WTC11 (cell line): ENCODE results near the gene OGN. TPM values are rescaled to one million over a fixed set of nuclear protein-coding genes. Genes with fewer than 3 reads are reported as not detected.

Source experiments
- ATAC-seq: fragments of 200-7000 bp; cut with Tn5 transposase; 2 replicates; pipeline ENCODE4 v1.10.0; 2021; ENCODE audit warnings: mild to moderate bottlenecking, moderate library complexity
- CTCF ChIA-PET: fragments of 300-600 bp; sonication (Branson Sonifier 250); formaldehyde crosslinking; loops from one replicate; lab custom pipeline; 2021; ENCODE audit warnings: antibody characterized with exemption; lab: Charles Lee
- POLR2A ChIA-PET: fragments of 350-600 bp; sonication (Branson Sonifier 250); formaldehyde crosslinking; loops from one replicate; lab custom pipeline; 2021; ENCODE audit warnings: antibody characterized with exemption; lab: Charles Lee
- DNase-seq: peaks from one replicate; pipeline ENCODE4 v3.0.0; 2021; ENCODE audit warnings: low spot score
- H3K27ac Mint-ChIP-seq: 2 replicates; pipeline ENCODE4 v1.8.0; 2021; ENCODE audit warnings: mixed read lengths
- H3K27me3 Mint-ChIP-seq: 2 replicates; pipeline ENCODE4 v1.8.0; 2021; ENCODE audit warnings: low read depth, mild to moderate bottlenecking, moderate library complexity, mixed read lengths
- H3K36me3 Mint-ChIP-seq: 2 replicates; pipeline ENCODE4 v1.8.0; 2021; ENCODE audit warnings: mixed read lengths
- H3K4me1 Mint-ChIP-seq: 2 replicates; pipeline ENCODE4 v1.8.0; 2022; ENCODE audit warnings: mixed read lengths
- H3K4me3 Mint-ChIP-seq: 2 replicates; pipeline ENCODE4 v1.8.0; 2021; ENCODE audit warnings: mild to moderate bottlenecking, moderate library complexity, mixed read lengths
- H3K9me3 Mint-ChIP-seq: 2 replicates; pipeline ENCODE4 v1.8.0; 2021; ENCODE audit warnings: mixed read lengths
- CTCF ChIP-seq: fragments of 200-600 bp; IDR thresholded peaks from 2 replicates; pipeline ENCODE4 v1.8.0; 2022; ENCODE audit warnings: antibody characterized with exemption
- ESRRA ChIP-seq: sonication (generic); formaldehyde crosslinking; IDR thresholded peaks from 2 replicates; pipeline ENCODE4 v1.8.1; 2022; ENCODE audit warnings: mild to moderate bottlenecking, missing genetic modification reagents, borderline replicate concordance
- FOXK1 ChIP-seq: sonication (generic); formaldehyde crosslinking; IDR thresholded peaks from 2 replicates; pipeline ENCODE4 v1.8.0; 2022; ENCODE audit warnings: mild to moderate bottlenecking, moderate library complexity, missing genetic modification reagents
- FOXP1 ChIP-seq: sonication (generic); formaldehyde crosslinking; IDR thresholded peaks from 2 replicates; pipeline ENCODE4 v1.8.0; 2022; ENCODE audit warnings: missing genetic modification reagents, mild to moderate bottlenecking, moderate library complexity, borderline replicate concordance
- GRHL2 ChIP-seq: fragments of 250-450 bp; sonication (Bioruptor Pico); IDR thresholded peaks from 2 replicates; pipeline ENCODE4 v1.8.0; 2022; ENCODE audit warnings: mild to moderate bottlenecking, moderate library complexity; ENCODE audit not compliant: insufficient replicate concordance, severe bottlenecking
- HMGXB4 ChIP-seq: sonication (generic); formaldehyde crosslinking; IDR thresholded peaks from 2 replicates; pipeline ENCODE4 v1.8.1; 2023; ENCODE audit warnings: mild to moderate bottlenecking, moderate library complexity, missing genetic modification reagents
- IRF2 ChIP-seq: sonication (generic); formaldehyde crosslinking; IDR thresholded peaks from 2 replicates; pipeline ENCODE4 v1.8.0; 2022; ENCODE audit warnings: low read depth, missing genetic modification reagents, borderline replicate concordance
- MXD4 ChIP-seq: fragments of 250-450 bp; sonication (Bioruptor Pico); IDR thresholded peaks from 2 replicates; pipeline ENCODE4 v1.8.0; 2021; ENCODE audit warnings: mild to moderate bottlenecking, moderate library complexity, borderline replicate concordance
- NFE2L1 ChIP-seq: sonication (generic); formaldehyde crosslinking; IDR thresholded peaks from 2 replicates; pipeline ENCODE4 v1.8.1; 2023; ENCODE audit warnings: missing genetic modification reagents
- PRRX2 ChIP-seq: fragments of 250-450 bp; sonication (Bioruptor Pico); IDR thresholded peaks from 2 replicates; pipeline ENCODE4 v1.8.0; 2021; ENCODE audit warnings: mild to moderate bottlenecking
- RELA ChIP-seq: sonication (generic); formaldehyde crosslinking; IDR thresholded peaks from 2 replicates; pipeline ENCODE4 v1.8.1; 2022; ENCODE audit warnings: missing genetic modification reagents, mild to moderate bottlenecking, borderline replicate concordance
- SMAD4 ChIP-seq: sonication (generic); formaldehyde crosslinking; IDR thresholded peaks from 2 replicates; pipeline ENCODE4 v1.8.0; 2022; ENCODE audit warnings: mild to moderate bottlenecking, missing genetic modification reagents
- SOX15 ChIP-seq: fragments of 250-450 bp; sonication (Bioruptor Pico); IDR thresholded peaks from 2 replicates; pipeline ENCODE4 v1.9.0; 2021; ENCODE audit warnings: mild to moderate bottlenecking
- TEAD4 ChIP-seq: sonication (generic); formaldehyde crosslinking; IDR thresholded peaks from 2 replicates; pipeline ENCODE4 v1.8.0; 2022; ENCODE audit warnings: mild to moderate bottlenecking, missing genetic modification reagents
- ZNF138 ChIP-seq: sonication (generic); formaldehyde crosslinking; conservative IDR thresholded peaks from 2 replicates; pipeline ENCODE4 v1.8.1; 2022; ENCODE audit warnings: mild to moderate bottlenecking, moderate library complexity, missing genetic modification reagents
- ZNF416 ChIP-seq: fragments of 250-450 bp; sonication (Bioruptor Pico); IDR thresholded peaks from 2 replicates; pipeline ENCODE4 v1.9.0; 2021; ENCODE audit warnings: mild to moderate bottlenecking, inconsistent platforms
- ZNF671 ChIP-seq: fragments of 250-450 bp; sonication (Bioruptor Pico); IDR thresholded peaks from 2 replicates; pipeline ENCODE4 v1.8.0; 2021; ENCODE audit warnings: mild to moderate bottlenecking
- total RNA-seq: library from RNA; stranded (reverse); gene quantifications from 3 replicates; pipeline ENCODE4 v1.2.3, GENCODE V29; 2021
- TF ChIP-seq, protein P1 (sequence below): sonication (generic); formaldehyde crosslinking; IDR thresholded peaks from 2 replicates; pipeline ENCODE4 v1.8.1; 2023; ENCODE audit warnings: mild to moderate bottlenecking, missing genetic modification reagents
- TF ChIP-seq, protein P2 (sequence below): sonication (generic); formaldehyde crosslinking; conservative IDR thresholded peaks from 2 replicates; pipeline ENCODE4 v1.8.1; 2022; ENCODE audit warnings: mild to moderate bottlenecking, missing genetic modification reagents
- TF ChIP-seq, protein P3 (sequence below): sonication (generic); formaldehyde crosslinking; IDR thresholded peaks from 2 replicates; pipeline ENCODE4 v1.8.0; 2023; ENCODE audit warnings: missing genetic modification reagents
- TF ChIP-seq, protein P4 (sequence below): fragments of 250-450 bp; sonication (Bioruptor Pico); conservative IDR thresholded peaks from 2 replicates; pipeline ENCODE4 v1.9.0; 2021; ENCODE audit warnings: mild to moderate bottlenecking
- TF ChIP-seq, protein P5 (sequence below): sonication (generic); formaldehyde crosslinking; IDR thresholded peaks from 2 replicates; pipeline ENCODE4 v1.8.1; 2023; ENCODE audit warnings: mild to moderate bottlenecking, missing genetic modification reagents
- TF ChIP-seq, protein P6 (sequence below): sonication (generic); formaldehyde crosslinking; IDR thresholded peaks from 2 replicates; pipeline ENCODE4 v1.8.1; 2023; ENCODE audit warnings: mild to moderate bottlenecking, missing genetic modification reagents, moderate library complexity

OGN gene
- total RNA-seq, 1 experiment from 2014 or later: not detected

DNA sequence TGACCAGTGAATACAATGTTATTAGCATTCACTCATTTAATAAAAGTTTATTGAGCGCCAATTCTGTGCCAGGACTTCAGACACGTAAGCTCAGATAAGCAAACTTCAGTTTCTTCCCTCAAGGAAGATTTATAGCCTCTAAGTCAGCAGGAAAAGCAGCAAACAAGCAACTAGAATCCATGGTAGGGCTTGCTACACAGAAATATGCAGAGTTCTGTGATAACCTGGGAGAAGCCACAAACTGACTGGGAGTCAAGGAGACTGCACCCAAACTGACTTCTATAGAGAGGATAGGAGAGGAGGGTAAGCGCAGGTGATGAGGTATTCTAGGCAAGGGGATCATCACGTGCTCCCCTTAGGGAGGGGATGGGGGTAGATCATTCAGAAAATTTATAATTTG, 1.4 kb upstream of the OGN start:
- Mint-ChIP-seq H3K9me3 (no peaks in the 10 kb centered on the region), H3K27me3 (no peaks in the 10 kb centered on the region), H3K4me1 (peaks cover 6% of the 10 kb centered on the region; the same call in 1 of the 2 replicates)
- CTCF ChIA-PET: no interaction called here
- no peak for DNase-seq
- no peak for ATAC-seq
- TF ChIP-seq MXD4 (CRISPR knock-in tag) (no peak), FOXK1 (no peak), HMGXB4 (CRISPR knock-in tag) (no peak), RELA (CRISPR knock-in tag) (no peak), TEAD4 (CRISPR knock-in tag) (no peak), SOX15 (CRISPR knock-in tag) (no peak), PRRX2 (CRISPR knock-in tag) (no peak), GRHL2 (CRISPR knock-in tag) (no peak), NFE2L1 (CRISPR knock-in tag) (no peak), SMAD4 (CRISPR knock-in tag) (no peak), ZNF671 (no peak), ZNF138 (no peak), ZNF416 (CRISPR knock-in tag) (no peak)
- TF ChIP-seq, protein P1, sequence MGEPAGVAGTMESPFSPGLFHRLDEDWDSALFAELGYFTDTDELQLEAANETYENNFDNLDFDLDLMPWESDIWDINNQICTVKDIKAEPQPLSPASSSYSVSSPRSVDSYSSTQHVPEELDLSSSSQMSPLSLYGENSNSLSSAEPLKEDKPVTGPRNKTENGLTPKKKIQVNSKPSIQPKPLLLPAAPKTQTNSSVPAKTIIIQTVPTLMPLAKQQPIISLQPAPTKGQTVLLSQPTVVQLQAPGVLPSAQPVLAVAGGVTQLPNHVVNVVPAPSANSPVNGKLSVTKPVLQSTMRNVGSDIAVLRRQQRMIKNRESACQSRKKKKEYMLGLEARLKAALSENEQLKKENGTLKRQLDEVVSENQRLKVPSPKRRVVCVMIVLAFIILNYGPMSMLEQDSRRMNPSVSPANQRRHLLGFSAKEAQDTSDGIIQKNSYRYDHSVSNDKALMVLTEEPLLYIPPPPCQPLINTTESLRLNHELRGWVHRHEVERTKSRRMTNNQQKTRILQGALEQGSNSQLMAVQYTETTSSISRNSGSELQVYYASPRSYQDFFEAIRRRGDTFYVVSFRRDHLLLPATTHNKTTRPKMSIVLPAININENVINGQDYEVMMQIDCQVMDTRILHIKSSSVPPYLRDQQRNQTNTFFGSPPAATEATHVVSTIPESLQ (CRISPR knock-in tag): no peak
- TF ChIP-seq, protein P2, sequence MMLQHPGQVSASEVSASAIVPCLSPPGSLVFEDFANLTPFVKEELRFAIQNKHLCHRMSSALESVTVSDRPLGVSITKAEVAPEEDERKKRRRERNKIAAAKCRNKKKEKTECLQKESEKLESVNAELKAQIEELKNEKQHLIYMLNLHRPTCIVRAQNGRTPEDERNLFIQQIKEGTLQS (CRISPR knock-in tag): no peak
- TF ChIP-seq, protein P3, sequence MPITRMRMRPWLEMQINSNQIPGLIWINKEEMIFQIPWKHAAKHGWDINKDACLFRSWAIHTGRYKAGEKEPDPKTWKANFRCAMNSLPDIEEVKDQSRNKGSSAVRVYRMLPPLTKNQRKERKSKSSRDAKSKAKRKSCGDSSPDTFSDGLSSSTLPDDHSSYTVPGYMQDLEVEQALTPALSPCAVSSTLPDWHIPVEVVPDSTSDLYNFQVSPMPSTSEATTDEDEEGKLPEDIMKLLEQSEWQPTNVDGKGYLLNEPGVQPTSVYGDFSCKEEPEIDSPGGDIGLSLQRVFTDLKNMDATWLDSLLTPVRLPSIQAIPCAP: no peak
- TF ChIP-seq, protein P4, sequence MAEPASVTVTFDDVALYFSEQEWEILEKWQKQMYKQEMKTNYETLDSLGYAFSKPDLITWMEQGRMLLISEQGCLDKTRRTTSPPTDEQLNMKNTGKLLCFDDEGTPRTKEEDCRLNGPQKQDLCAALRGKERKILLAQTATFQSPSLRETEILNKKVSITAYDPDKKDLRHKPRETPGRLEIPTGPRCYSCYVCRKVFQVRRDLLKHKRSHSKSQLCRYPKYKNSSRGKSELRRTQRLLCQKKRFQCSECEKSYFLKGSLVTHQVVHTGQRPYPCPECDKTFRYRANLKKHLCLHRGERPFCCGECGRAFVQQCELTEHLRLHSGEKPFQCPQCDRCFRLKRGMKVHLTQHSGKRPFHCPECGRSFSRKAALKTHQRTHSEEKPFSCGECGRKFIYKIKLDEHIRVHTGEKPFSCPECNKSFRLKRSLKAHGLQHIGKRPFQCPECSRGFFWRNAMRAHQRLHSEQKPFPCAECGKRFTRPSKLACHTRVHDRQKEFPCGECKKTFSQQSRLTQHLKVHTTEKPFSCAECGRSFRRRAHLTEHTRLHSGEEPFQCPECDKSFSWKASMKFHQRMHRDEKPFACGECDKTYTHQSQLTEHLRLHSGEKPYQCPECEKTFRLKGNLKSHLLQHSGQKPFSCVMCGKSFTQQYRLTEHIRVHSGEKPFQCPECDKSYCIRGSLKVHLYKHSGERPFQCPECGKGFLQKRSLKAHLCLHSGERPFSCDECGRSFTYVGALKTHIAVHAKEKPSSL (CRISPR knock-in tag): no peak
- TF ChIP-seq, all 79 proteins: peak for 0
- H3K36me3 Mint-ChIP-seq: no peaks in the 10 kb centered on the region
- no peak overlapping the region for H3K4me3 Mint-ChIP-seq
- no peak overlapping the region for H3K27ac Mint-ChIP-seq
- POLR2A ChIA-PET: no interaction called here

DNA sequence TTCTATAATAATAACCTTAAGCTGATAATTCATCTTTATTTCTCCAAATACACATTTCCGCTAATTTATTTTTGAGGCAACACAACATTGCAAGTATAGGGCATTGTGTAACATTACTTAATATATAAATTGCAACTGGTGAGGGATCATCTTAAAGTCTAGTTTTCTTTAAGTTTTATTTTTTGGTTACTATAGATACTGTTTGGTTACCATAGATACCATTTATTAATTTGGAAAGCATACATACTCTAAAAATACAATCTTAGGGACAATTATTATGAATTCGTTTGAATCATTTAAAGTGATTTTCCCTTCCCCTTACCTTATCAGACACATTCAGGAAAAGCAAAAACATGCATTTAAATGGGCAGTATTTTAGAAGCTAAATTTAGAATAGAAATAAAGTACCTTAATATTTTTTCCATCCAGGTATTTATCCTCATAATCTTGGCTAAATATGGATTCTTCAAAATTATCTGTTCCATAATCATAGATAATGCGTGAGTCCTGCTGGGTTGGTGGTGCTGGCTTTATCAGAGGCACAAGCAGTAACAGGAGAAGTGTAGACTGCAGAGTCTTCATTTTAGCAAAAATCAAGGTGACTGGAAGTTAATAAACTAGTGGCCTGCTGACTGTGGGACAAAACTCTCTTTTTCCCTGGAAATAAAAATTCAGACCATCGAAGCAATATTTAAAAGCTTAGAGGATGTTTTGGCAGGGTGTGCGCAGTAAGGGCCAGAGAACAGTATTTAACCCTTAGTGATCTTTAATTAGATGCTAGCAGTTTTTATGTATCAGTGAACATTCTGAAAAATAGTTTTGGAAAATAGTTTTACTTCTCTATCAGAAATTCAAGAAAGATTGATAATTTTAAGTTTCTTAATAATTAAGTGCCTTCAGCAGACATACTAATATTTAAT, 1.3 kb downstream of the OGN start:
- no peak overlapping the region for H3K4me3 Mint-ChIP-seq
- ChIA-PET CTCF (no interaction called here), POLR2A (no interaction called here)
- no peaks in the 10 kb centered on the region for H3K27me3 Mint-ChIP-seq
- no peak overlapping the region for H3K27ac Mint-ChIP-seq
- H3K4me1 Mint-ChIP-seq: no peaks in the 10 kb centered on the region
- H3K9me3 Mint-ChIP-seq: peaks cover 5% of the 10 kb centered on the region
- DNase-seq (no peak), ATAC-seq (no peak)
- H3K36me3 Mint-ChIP-seq: 0 out of 2 replicates have a peak, but pooled peaks cover under 1% of the 10 kb centered on the region
- TF ChIP-seq PRRX2 (CRISPR knock-in tag) (no peak), ESRRA (CRISPR knock-in tag) (no peak), IRF2 (no peak), FOXP1 (no peak), CTCF (no peak)
- TF ChIP-seq, protein P5, sequence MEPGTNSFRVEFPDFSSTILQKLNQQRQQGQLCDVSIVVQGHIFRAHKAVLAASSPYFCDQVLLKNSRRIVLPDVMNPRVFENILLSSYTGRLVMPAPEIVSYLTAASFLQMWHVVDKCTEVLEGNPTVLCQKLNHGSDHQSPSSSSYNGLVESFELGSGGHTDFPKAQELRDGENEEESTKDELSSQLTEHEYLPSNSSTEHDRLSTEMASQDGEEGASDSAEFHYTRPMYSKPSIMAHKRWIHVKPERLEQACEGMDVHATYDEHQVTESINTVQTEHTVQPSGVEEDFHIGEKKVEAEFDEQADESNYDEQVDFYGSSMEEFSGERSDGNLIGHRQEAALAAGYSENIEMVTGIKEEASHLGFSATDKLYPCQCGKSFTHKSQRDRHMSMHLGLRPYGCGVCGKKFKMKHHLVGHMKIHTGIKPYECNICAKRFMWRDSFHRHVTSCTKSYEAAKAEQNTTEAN (CRISPR knock-in tag): no peak
- TF ChIP-seq, protein P6, sequence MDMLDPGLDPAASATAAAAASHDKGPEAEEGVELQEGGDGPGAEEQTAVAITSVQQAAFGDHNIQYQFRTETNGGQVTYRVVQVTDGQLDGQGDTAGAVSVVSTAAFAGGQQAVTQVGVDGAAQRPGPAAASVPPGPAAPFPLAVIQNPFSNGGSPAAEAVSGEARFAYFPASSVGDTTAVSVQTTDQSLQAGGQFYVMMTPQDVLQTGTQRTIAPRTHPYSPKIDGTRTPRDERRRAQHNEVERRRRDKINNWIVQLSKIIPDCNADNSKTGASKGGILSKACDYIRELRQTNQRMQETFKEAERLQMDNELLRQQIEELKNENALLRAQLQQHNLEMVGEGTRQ (CRISPR knock-in tag): no peak
- TF ChIP-seq, protein P2 (CRISPR knock-in tag): no peak
